Smooth muscle cell of the brain vasculature (primary cell): ENCODE results near the gene TM7SF2.

Source experiments
- DNase-seq: peaks from one replicate; pipeline ENCODE4 v3.0.0-alpha.2; 2012; ENCODE audit warnings: low read depth, low spot score

Gene TM7SF2

DNA sequence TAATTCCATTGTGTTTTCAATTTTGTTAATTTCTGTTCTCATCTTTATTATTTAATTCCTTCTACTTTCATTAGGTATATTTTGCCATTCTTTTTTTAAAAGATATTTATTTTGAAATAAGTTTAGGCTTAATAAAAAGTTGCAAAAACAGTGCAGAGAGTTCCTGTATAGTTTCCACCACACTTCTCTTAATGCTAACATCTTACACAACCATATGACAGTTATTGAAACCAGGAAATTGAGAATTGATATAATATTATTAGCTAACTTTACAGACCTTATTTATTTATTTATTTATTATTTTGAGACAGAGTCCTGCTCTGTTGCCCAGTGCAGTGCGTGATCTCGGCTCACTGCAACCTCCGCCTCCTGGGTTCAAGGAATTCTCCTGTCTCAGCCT, 44.6 kb downstream of the TM7SF2 start:
- DNase-seq, result no peak

- no peak for DNase-seq
Observed at GRCh38 chr11:65156926-65157325, 45.3 kb downstream of the TM7SF2 start.

DNA sequence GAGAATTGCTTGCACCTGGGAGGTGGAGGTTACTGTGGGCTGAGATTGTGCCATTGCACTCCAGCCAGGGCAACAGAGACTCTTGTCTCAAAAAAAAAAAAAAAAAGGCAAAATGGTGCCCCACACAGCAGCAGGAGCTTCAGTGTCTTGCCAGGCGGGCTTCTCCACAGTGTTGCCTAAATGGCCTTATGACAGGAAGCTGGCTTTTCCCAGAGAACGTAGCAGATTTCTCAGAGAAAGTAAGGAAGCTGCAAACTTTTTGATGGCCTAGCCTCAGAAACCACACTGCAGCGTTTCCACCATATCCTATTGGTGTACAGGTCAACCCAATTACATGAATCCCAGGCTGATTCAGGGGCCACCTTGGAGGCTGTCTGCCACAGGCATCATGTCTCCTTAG, 45.7 kb downstream of the TM7SF2 start:
- DNase-seq, result no peak

GRCh38 chr11:65159012-65159411, 47.3 kb downstream of the TM7SF2 start:
- no peak for DNase-seq

- no peak for DNase-seq
Observed at GRCh38 chr11:65160643-65161042, 49.0 kb downstream of the TM7SF2 start.

DNA sequence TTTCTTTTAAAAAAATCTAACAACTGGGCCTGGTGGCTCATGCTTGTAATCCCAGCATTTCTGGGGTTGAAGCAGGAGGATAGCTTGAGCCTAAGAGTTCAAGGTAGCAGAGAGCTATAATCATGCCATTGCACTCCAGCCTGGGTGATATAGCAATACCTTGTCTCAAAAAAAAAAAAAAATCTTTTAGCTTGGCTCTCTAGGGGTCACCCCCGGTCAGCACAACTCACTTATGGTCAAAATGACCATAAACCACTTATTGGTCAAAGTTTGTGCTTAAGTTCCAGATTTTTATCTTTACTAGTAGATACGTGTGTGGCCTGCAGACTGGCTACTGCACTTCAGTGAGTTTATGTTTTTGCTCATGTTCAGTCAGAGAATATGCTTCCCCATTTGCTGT, 52.0 kb downstream of the TM7SF2 start:
- no peak for DNase-seq
